ENCODE data around the gene BCAS3.
A peak's percentile ranks its signal among the peaks of the same experiment; 100 is the strongest.

Gene BCAS3

GRCh38 chr17:61406971-61407911 is 729.6 kb downstream of the BCAS3 start:
- DNase-seq = no peak

DNA sequence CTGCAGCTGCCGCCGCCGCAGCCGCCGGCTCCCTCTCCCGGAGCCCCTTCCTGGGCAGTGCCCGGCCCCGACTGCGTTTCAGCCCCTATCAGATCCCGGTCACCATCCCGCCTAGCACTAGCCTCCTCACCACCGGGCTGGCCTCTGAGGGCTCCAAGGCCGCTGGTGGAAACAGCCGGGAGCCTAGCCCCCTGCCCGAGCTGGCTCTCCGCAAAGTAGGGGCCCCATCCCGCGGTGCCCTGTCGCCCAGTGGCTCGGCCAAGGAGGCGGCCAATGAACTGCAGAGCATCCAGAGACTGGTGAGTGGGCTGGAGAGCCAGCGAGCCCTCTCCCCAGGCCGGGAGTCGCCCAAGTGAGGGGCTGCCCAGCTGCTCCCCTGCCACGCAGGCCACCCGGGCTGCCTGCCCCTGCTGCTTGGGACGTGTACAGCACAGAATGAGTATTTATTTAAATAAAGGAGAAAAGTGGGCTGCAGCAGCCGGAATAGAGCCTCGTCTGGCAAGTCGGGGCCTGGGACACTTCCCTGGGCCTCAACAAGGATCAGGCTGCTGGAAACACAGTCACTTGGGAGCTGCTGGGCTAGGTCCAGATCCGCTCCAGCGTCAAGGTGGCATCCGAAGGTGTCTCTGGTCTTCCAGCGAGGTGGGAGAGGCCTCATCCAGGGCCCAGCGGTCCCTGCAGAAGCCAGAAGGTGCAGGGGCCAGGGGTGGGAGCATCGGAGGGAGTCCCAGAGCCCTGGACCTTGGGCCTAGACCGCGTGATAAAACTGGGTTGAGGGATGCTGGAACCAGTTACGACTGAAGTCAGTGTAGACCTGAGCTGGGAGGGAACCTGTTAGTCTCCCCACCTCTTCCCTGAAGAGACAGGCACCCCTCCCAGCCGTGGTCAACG is 730.7 kb downstream of the BCAS3 start:
- DNase-seq = no peak

DNA sequence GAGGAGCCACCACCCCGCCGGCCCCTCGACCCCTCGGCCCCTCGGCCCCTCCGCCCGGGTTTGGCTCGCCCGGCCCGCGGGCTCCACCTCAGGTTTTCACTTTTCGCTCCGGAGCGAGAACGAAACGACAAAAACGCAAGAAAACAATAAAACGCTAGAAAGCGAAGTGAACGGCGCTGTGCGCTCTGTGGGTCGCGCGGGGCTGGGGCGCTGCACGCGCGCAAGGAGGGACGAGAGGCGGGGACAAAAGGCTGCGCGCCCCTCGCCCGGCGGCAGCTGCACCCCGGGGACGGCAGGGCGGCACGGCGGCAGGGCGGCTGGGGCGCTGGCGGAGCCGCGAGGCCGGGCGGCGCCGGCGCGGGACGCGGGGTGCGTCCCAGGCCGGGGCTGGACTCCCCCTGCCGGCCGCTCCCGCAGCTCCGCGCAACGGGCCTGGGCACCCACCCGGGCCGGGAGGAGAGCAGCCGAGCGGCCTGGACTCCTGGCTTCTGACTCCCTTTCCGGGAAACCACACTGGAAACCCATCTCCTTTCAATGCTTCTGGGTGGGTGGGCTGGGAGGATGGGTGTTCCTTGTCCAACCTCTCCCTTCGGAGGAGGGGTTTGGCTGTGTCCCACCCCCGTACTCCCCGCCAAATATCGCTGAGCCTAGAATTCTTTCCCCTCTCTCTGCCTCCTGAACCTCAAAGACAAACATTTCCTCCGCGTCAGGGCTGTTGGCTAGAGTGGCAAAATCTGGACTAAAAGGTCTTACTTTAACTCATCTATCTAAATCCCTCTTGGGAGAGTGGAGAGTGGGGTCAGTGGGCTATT is 731.9 kb downstream of the BCAS3 start:
- DNase-seq = peak; percentile 47

- DNase-seq = peak; percentile 79
Measured at GRCh38 chr17:61410141-61411010, 732.7 kb downstream of the BCAS3 start.

DNA sequence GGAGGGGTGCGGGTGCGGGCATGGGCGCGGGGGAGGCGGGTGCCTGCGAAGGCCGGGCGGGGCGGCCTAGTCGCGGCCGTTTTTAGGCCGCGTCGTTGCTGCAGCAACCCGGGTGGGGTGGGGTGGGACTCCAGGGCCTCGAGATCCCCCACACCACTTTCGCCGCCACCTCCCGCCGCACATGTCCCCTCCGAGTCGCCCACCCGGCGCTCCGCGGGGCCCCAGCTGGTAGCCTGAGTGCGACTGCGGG is 733.3 kb downstream of the BCAS3 start:
- no peak for DNase-seq

- DNase-seq = no peak
Measured at GRCh38 chr17:61411261-61412142, 733.9 kb downstream of the BCAS3 start.

DNA sequence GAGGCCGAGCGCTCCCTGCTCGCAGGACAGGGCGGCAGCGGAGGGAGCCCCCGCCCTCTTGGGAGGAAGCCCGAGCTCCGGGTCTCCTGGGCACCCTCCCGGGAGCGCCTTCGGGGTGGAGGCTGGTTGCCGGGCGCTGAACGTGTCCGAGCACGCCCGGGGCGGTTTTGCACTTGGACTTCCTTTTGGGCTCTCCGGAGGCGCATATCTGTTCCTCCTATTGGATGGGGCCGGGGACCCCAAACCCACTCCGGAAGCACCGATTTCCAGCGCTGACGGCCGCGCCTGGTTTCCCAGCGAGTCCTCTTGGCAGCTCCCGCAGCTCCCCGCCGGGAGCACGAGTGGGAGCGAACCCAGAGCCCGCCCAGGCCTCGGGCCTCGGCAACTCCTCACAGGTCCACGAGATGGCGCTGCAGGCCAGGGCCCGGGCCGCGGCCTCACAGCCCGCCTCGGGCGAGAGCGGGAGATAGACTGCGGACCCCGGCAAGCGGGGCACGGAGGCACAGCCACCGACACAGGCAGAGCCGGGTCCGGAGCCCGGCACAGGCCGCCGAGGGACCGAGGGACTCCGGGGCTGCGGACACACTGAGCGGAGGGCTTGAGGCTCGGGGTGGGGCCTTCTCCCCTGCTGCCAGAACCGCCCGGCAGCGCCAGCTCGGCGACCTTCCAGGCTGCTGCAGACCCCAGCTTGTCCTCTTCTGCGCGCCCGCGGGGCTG is 734.6 kb downstream of the BCAS3 start:
- DNase-seq = peak; percentile 79

- DNase-seq = no peak
Measured at GRCh38 chr17:61412860-61413660, 735.4 kb downstream of the BCAS3 start.

GRCh38 chr17:61413661-61414126 is 736.0 kb downstream of the BCAS3 start:
- no peak for DNase-seq

GRCh38 chr17:61414141-61414935 is 736.7 kb downstream of the BCAS3 start:
- no peak for DNase-seq

DNA sequence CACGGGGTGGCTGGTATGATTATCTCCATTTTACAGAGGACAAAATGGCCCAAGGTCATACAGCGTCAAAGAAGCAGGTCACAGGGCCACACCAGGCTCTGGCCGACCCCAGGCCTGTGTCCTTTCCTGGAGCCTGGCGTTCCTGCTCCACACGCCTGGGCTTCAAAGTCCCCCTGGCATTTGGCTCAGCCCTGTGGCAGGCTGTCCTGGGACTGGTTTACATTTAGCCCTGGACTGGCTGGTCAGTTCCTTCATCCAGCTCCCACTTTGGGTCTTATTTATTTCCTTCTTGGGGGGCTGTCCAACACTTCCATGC is 737.2 kb downstream of the BCAS3 start:
- DNase-seq = no peak

DNA sequence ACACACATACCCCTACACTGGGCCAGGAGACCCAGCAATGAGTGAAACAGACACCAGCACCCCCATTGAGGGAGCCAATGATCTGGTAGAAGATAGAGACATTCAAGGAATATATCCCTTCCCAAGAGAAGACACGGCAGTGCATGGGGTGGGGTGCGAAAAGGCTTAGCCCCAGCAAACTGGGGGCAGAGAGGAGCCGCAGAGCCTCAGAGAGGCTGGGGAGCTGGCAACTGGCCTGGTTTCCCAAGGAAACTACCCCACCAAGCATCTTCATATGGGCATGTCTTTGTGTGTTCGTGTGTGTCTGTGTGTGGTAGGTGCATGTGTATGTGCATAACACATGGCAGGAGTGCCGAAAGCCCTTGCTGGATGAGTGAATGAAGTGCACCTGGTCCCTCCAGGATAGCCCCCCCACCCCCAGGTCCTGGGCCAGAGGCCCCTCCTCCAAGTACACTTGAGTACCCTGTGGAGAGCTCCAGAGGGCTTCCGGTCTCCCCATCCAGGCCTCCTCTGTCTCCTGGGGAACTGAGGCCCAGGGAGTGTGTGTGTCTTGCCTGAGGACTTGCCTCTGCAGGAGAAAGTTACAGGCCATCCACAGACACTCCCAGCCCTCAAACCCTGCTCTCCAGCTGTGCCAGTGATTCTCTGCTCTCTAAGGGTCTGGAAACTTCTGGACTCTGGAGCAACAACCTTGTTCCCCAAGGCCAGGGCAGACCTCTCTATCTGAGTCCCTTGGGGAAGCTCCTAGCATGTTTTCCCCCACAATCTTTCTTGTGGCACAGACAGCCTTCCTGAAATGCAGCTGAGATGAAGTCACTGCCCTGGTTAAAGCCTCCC is 737.9 kb downstream of the BCAS3 start:
- DNase-seq = no peak

DNA sequence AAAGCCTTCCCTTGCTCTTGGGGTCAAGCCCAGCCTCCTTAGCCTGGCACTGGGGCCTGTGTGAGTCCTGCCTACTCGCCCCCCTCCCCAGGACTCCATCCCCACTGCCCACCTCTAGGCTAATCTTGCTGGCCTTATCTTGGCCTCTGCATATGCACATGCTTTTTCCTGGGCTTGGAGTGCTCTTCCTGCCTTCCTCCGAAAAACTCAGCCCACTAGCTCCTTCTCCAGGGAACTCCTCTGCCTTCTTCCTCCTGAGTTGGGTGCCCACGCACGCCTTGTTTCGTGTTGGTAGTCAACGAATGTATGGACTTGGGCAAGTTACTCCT is 738.5 kb downstream of the BCAS3 start:
- no peak for DNase-seq

GRCh38 chr17:61416540-61417363 is 739.1 kb downstream of the BCAS3 start:
- DNase-seq = peak; percentile 82

GRCh38 chr17:61418449-61418848 is 740.8 kb downstream of the BCAS3 start:
- no peak for DNase-seq

- no peak for DNase-seq
Measured at GRCh38 chr17:61419496-61420046, 741.9 kb downstream of the BCAS3 start.

- DNase-seq = no peak
Measured at GRCh38 chr17:61420052-61420451, 742.4 kb downstream of the BCAS3 start.

Data from activated CD4-positive, alpha-beta T cell treated with anti-CD3 and anti-CD28 coated beads, Interleukin-2, Interleukin-6, amounts not matched to agents 100 ng/mL and 50 ng/mL, durations not matched to agents 16 hours and 8 hours (primary cell).